PC-3 (cell line): ENCODE results near the gene KRT86. TPM values are rescaled to one million over a fixed set of nuclear protein-coding genes. Genes with fewer than 3 reads are reported as not detected.
"Not testable (repeated sequence)": the region's sequence is repeated elsewhere in the genome, so short reads cannot be mapped to it uniquely, and the experiment has no call there.

ENCODE experiments used
- ATAC-seq: fragments of 200-7000 bp; cut with Tn5 transposase; 2 replicates; pipeline ENCODE4 v1.9.1; 2020; ENCODE audit warnings: mild to moderate bottlenecking, moderate library complexity
- BruUV-seq: library from RNA; stranded (reverse); fragments of 400-500 nt; replicated peaks from 2 replicates; lab custom pipeline; 2021; lab: Mats Ljungman, UMichigan
- CTCF ChIA-PET: fragments of 300-600 bp; sonication (Branson Sonifier 250); formaldehyde crosslinking; loops from one replicate; lab custom pipeline; 2022; ENCODE audit warnings: antibody characterized with exemption; lab: Charles Lee
- POLR2A ChIA-PET: fragments of 300-600 bp; sonication (Branson Sonifier 250); formaldehyde crosslinking; loops from one replicate; lab custom pipeline; 2022; ENCODE audit warnings: antibody characterized with exemption; ENCODE audit not compliant: unreplicated experiment; lab: Charles Lee
- DNase-seq: peaks from one replicate; pipeline ENCODE4 v3.0.0-alpha.2; 2015
- H2AFZ ChIP-seq: fragments of 300-600 bp; sonication (generic); 2 replicates; pipeline ENCODE4 v1.6.0; 2016; ENCODE audit warnings: antibody characterized with exemption, low read length
- H3F3A ChIP-seq: fragments of 300-600 bp; sonication (generic); one replicate; pipeline ENCODE4 v1.6.0; 2017; ENCODE audit warnings: antibody characterized with exemption, low read length, control low read depth, mild to moderate bottlenecking; ENCODE audit not compliant: unreplicated experiment
- H3K27ac ChIP-seq: fragments of 300-600 bp; sonication (generic); 2 replicates; pipeline ENCODE4 v1.5.1; 2016; ENCODE audit warnings: mild to moderate bottlenecking, low read length
- H3K27me3 ChIP-seq: fragments of 300-600 bp; sonication (generic); 2 replicates; pipeline ENCODE4 v1.6.1; 2016; ENCODE audit warnings: low read length, mixed read lengths
- H3K36me3 ChIP-seq: fragments of 300-600 bp; sonication (generic); 2 replicates; pipeline ENCODE4 v1.6.1; 2016; ENCODE audit warnings: low read depth, mixed run types, low read length, mixed read lengths
- H3K4me1 ChIP-seq: fragments of 300-600 bp; sonication (generic); 2 replicates; pipeline ENCODE4 v1.5.1; 2016; ENCODE audit warnings: low read length; ENCODE audit not compliant: insufficient read depth
- H3K4me2 ChIP-seq: fragments of 300-600 bp; sonication (generic); 2 replicates; pipeline ENCODE4 v1.6.0; 2016; ENCODE audit warnings: low read length
- H3K4me3 ChIP-seq: fragments of 300-600 bp; sonication (generic); 2 replicates; pipeline ENCODE4 v1.5.1; 2016; ENCODE audit warnings: mild to moderate bottlenecking, low read length, mixed read lengths
- H3K79me2 ChIP-seq: fragments of 300-600 bp; sonication (generic); 2 replicates; pipeline ENCODE4 v1.6.1; 2017; ENCODE audit warnings: low read length, mixed read lengths
- H3K9ac ChIP-seq: fragments of 300-600 bp; sonication (generic); 2 replicates; pipeline ENCODE4 v1.6.0; 2016; ENCODE audit warnings: mild to moderate bottlenecking, low read length
- H3K9me2 ChIP-seq: fragments of 300-600 bp; sonication (generic); replicated peaks from 2 replicates; pipeline ENCODE4 v1.6.1; 2016; ENCODE audit warnings: mixed run types, low read length, mixed read lengths
- H3K9me3 ChIP-seq: fragments of 300-600 bp; sonication (generic); 2 replicates; pipeline ENCODE4 v1.6.1; 2016; ENCODE audit warnings: low read length, mixed read lengths
- H4K20me1 ChIP-seq: fragments of 300-600 bp; sonication (generic); 2 replicates; pipeline ENCODE4 v1.6.1; 2016; ENCODE audit warnings: low read length, mixed read lengths
- CTCF ChIP-seq: fragments of 300-600 bp; sonication (generic); conservative IDR thresholded peaks from 2 replicates; pipeline ENCODE4 v1.5.1; 2017; ENCODE audit warnings: antibody characterized with exemption, low read depth, mild to moderate bottlenecking, low read length
- EZH2 ChIP-seq: fragments of 300-600 bp; sonication (generic); IDR thresholded peaks from one replicate; pipeline ENCODE4 v1.6.1; 2017; ENCODE audit warnings: antibody characterized with exemption, mild to moderate bottlenecking, low read length; ENCODE audit not compliant: unreplicated experiment
- EZH2phosphoT487 ChIP-seq: fragments of 300-600 bp; sonication (generic); IDR thresholded peaks from 2 replicates; pipeline ENCODE4 v1.6.1; 2018; ENCODE audit warnings: mild to moderate bottlenecking, antibody characterized with exemption, low read length, borderline replicate concordance
- intact Hi-C: fragments of 100-400 bp; cut with micrococcal nuclease; formaldehyde crosslinking; loops from 2 replicates; pipeline ENCODE4 v1.9.0; 2023
- total RNA-seq: library from RNA; depleted of rRNA; stranded (reverse); fragments of >200 nt; gene quantifications from 2 replicates; pipeline ENCODE4 v1.2.3, GENCODE V29; 2014

KRT86 gene
- total RNA-seq, 1 experiment from 2014 or later = 1.2 TPM

GRCh38 chr12:52342781-52343490 lies 68.5 kb downstream of the KRT86 start:
- H3K9ac ChIP-seq = no peak overlapping the region
- no peaks in the 10 kb centered on the region for H3K9me3 ChIP-seq
- CTCF ChIA-PET = no interaction called here
- no peak overlapping the region for H3K4me2 ChIP-seq
- TF ChIP-seq EZH2phosphoT487 = no peak
- TF ChIP-seq CTCF = no peak
- no peak for TF ChIP-seq EZH2
- intact Hi-C loops = no loop called here
- no peaks in the 10 kb centered on the region for H3K27me3 ChIP-seq
- ATAC-seq = no peak
- H4K20me1 ChIP-seq = no peaks in the 10 kb centered on the region
- no peak for DNase-seq
- H3K27ac ChIP-seq = no peak overlapping the region
- POLR2A ChIA-PET = no interaction called here
- H3K79me2 ChIP-seq = no peaks in the 10 kb centered on the region
- BruUV-seq = no TSS peak
- no peaks in the 10 kb centered on the region for H3K9me2 ChIP-seq
- H3K4me1 ChIP-seq = peaks cover 29% of the 10 kb centered on the region
- no peak overlapping the region for H2AFZ ChIP-seq
- H3K4me3 ChIP-seq = no peak overlapping the region
- no peaks in the 10 kb centered on the region for H3F3A ChIP-seq
- H3K36me3 ChIP-seq = no peaks in the 10 kb centered on the region

GRCh38 chr12:52343550-52343949 lies 69.1 kb downstream of the KRT86 start:
- BruUV-seq = no TSS peak
- no peak overlapping the region for H3K27ac ChIP-seq
- no peaks in the 10 kb centered on the region for H4K20me1 ChIP-seq
- no peak overlapping the region for H2AFZ ChIP-seq
- DNase-seq = no peak
- H3K9ac ChIP-seq = no peak overlapping the region
- H3K27me3 ChIP-seq = no peaks in the 10 kb centered on the region
- no peak for ATAC-seq
- H3F3A ChIP-seq = no peaks in the 10 kb centered on the region
- POLR2A ChIA-PET = no interaction called here
- H3K36me3 ChIP-seq = no peaks in the 10 kb centered on the region
- no peak overlapping the region for H3K4me2 ChIP-seq
- no peak for TF ChIP-seq EZH2
- no peak for TF ChIP-seq CTCF
- no peak for TF ChIP-seq EZH2phosphoT487
- no peaks in the 10 kb centered on the region for H3K79me2 ChIP-seq
- CTCF ChIA-PET = no interaction called here
- intact Hi-C loops = no loop called here
- no peaks in the 10 kb centered on the region for H3K9me3 ChIP-seq
- peaks cover 29% of the 10 kb centered on the region for H3K4me1 ChIP-seq
- H3K4me3 ChIP-seq = no peak overlapping the region
- H3K9me2 ChIP-seq = no peaks in the 10 kb centered on the region

DNA sequence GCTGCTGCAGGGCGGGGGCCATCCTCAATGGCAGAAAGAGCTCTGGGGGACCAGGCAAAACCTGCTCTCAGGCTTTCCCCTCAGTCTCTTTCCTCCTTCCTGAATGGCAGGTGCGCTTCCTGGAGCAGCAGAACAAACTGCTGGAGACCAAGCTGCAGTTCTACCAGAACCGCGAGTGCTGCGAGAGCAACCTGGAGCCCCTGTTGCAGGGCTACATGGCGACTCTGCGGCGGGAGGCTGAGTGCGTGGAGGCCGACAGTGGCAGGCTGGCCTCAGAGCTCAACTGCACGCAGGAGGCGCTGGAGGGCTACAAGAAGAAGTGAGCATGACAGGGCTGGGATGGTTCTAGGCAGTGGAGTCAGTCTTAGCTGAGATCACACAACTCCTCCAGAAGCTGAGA lies 69.7 kb downstream of the KRT86 start:
- no TSS peak for BruUV-seq
- Histone ChIP-seq H3K9ac (no peak overlapping the region), H3F3A (no peaks in the 10 kb centered on the region), H3K9me2 (no peaks in the 10 kb centered on the region), H3K27ac (no peak overlapping the region), H3K36me3 (no peaks in the 10 kb centered on the region), H3K4me3 (no peak overlapping the region), H3K9me3 (no peaks in the 10 kb centered on the region), H3K4me1 (peaks cover 30% of the 10 kb centered on the region), H3K79me2 (no peaks in the 10 kb centered on the region), H2AFZ (no peak overlapping the region), H4K20me1 (no peaks in the 10 kb centered on the region), H3K27me3 (no peaks in the 10 kb centered on the region), H3K4me2 (no peak overlapping the region)
- intact Hi-C loops = no loop called here
- no peak for ATAC-seq
- ChIA-PET POLR2A (no interaction called here), CTCF (no interaction called here)
- TF ChIP-seq CTCF (no peak), EZH2phosphoT487 (no peak), EZH2 (no peak)
- DNase-seq = no peak

- H4K20me1 ChIP-seq, H3K9me2 ChIP-seq, H3K27me3 ChIP-seq, H2AFZ ChIP-seq, BruUV-seq, H3K9ac ChIP-seq, H3K36me3 ChIP-seq, H3K79me2 ChIP-seq, DNase-seq, H3K9me3 ChIP-seq, H3F3A ChIP-seq, H3K4me3 ChIP-seq, intact Hi-C loops, ATAC-seq: not testable (repeated sequence)
- Histone ChIP-seq H3K4me1 (peaks cover 35% of the 10 kb centered on the region), H3K4me2 (peak overlapping the region; percentile 67), H3K27ac (peak overlapping the region; percentile 51)
- ChIA-PET CTCF (interaction anchor here (1.0 to 1.5 kb wide), 2 partner anchors 18 to 636 kb away, joined by 4 to 8 read pairs; no protein-coding TSS in a partner anchor), POLR2A (interaction anchor here (0.5 to 0.7 kb wide), 2 partner anchors 312 to 526 kb away, joined by 3 to 5 read pairs; no protein-coding TSS in a partner anchor)
Observed at GRCh38 chr12:52345041-52345440, 70.6 kb downstream of the KRT86 start.
